ENCODE data around the gene PTMA. TPM values are rescaled to one million over a fixed set of nuclear protein-coding genes. Genes with fewer than 3 reads are reported as not detected.

PTMA gene
- total RNA-seq, 1 experiment from 2014 or later, result 1,708 TPM

GRCh38 chr2:231689124-231689893 is 19.0 kb upstream of the PTMA start:
- POLR2A ChIA-PET (ENCODE audit: low non-redundant PET), result no interaction called here
- no peaks in the 10 kb centered on the region for H3K27me3 ChIP-seq (replicated peaks; ENCODE audit: insufficient read depth, low read depth, low read length, poor library complexity)
- H3K4me1 ChIP-seq (ENCODE audit: insufficient read depth, low read length, poor library complexity, severe bottlenecking), result no peaks in the 10 kb centered on the region
- H3K4me3 ChIP-seq (ENCODE audit: low read depth, low read length, poor library complexity, severe bottlenecking), result no peak overlapping the region
- intact Hi-C loops (cut with micrococcal nuclease; ENCODE audit: unreplicated experiment), result no loop called here
- no TSS peak for BruUV-seq (replicated peaks)
- H3K9me3 ChIP-seq (ENCODE audit: low read depth, low read length, poor library complexity, severe bottlenecking), result no peaks in the 10 kb centered on the region
- TF ChIP-seq CTCF (conservative IDR thresholded peaks at IDR 0.05; ENCODE audit: low read depth, low read length) (no peak), EZH2 (IDR thresholded peaks at IDR 0.05; ENCODE audit: borderline replicate concordance, low read depth, low read length, poor library complexity, severe bottlenecking) (no peak)
- no peak overlapping the region for H3K27ac ChIP-seq (ENCODE audit: low read depth, low read length, poor library complexity, severe bottlenecking)
- no peak for DNase-seq (ENCODE audit: low spot score)
- H3K36me3 ChIP-seq (ENCODE audit: insufficient read depth, low read length, poor library complexity, severe bottlenecking), result no peaks in the 10 kb centered on the region
- CTCF ChIA-PET, result interaction anchor here (1.2 kb wide), 1 partner anchor 12 kb away, joined by 6 read pairs; no protein-coding TSS in a partner anchor

GRCh38 chr2:231691251-231691772 is 17.0 kb upstream of the PTMA start:
- Histone ChIP-seq H3K9me3 (ENCODE audit: low read depth, low read length, poor library complexity, severe bottlenecking) (no peaks in the 10 kb centered on the region), H3K27me3 (replicated peaks; ENCODE audit: insufficient read depth, low read depth, low read length, poor library complexity) (no peaks in the 10 kb centered on the region), H3K27ac (ENCODE audit: low read depth, low read length, poor library complexity, severe bottlenecking) (no peak overlapping the region), H3K4me1 (ENCODE audit: insufficient read depth, low read length, poor library complexity, severe bottlenecking) (peaks cover 3% of the 10 kb centered on the region), H3K4me3 (ENCODE audit: low read depth, low read length, poor library complexity, severe bottlenecking) (no peak overlapping the region), H3K36me3 (ENCODE audit: insufficient read depth, low read length, poor library complexity, severe bottlenecking) (no peaks in the 10 kb centered on the region)
- ChIA-PET POLR2A (ENCODE audit: low non-redundant PET) (no interaction called here), CTCF (interaction anchor here (0.6 kb wide), 1 partner anchor 22 kb away, joined by 4 read pairs; no protein-coding TSS in a partner anchor)
- BruUV-seq (replicated peaks), result no TSS peak
- TF ChIP-seq CTCF (conservative IDR thresholded peaks at IDR 0.05; ENCODE audit: low read depth, low read length), result no peak
- no peak for TF ChIP-seq EZH2 (IDR thresholded peaks at IDR 0.05; ENCODE audit: borderline replicate concordance, low read depth, low read length, poor library complexity, severe bottlenecking)
- intact Hi-C loops (cut with micrococcal nuclease; ENCODE audit: unreplicated experiment), result no loop called here
- no peak for DNase-seq (ENCODE audit: low spot score)

GRCh38 chr2:231692847-231693246 is 15.5 kb upstream of the PTMA start:
- H3K4me1 ChIP-seq (ENCODE audit: insufficient read depth, low read length, poor library complexity, severe bottlenecking), result peaks cover 5% of the 10 kb centered on the region
- intact Hi-C loops (cut with micrococcal nuclease; ENCODE audit: unreplicated experiment), result no loop called here
- no peak overlapping the region for H3K27ac ChIP-seq (ENCODE audit: low read depth, low read length, poor library complexity, severe bottlenecking)
- ChIA-PET POLR2A (ENCODE audit: low non-redundant PET) (no interaction called here), CTCF (no interaction called here)
- no peaks in the 10 kb centered on the region for H3K9me3 ChIP-seq (ENCODE audit: low read depth, low read length, poor library complexity, severe bottlenecking)
- H3K36me3 ChIP-seq (ENCODE audit: insufficient read depth, low read length, poor library complexity, severe bottlenecking), result no peaks in the 10 kb centered on the region
- no peak overlapping the region for H3K4me3 ChIP-seq (ENCODE audit: low read depth, low read length, poor library complexity, severe bottlenecking)
- H3K27me3 ChIP-seq (replicated peaks; ENCODE audit: insufficient read depth, low read depth, low read length, poor library complexity), result no peaks in the 10 kb centered on the region
- TF ChIP-seq EZH2 (IDR thresholded peaks at IDR 0.05; ENCODE audit: borderline replicate concordance, low read depth, low read length, poor library complexity, severe bottlenecking) (no peak), CTCF (conservative IDR thresholded peaks at IDR 0.05; ENCODE audit: low read depth, low read length) (no peak)
- no peak for DNase-seq (ENCODE audit: low spot score)
- no TSS peak for BruUV-seq (replicated peaks)

Measured in A673 (cell line).